NCI-H1930 (cell line): ENCODE measurements around the gene LRSAM1.

Source experiments
- DNase-seq, 2 experiments: peaks; one replicate each; lab custom pipeline; 2025; lab: John Stamatoyannopoulos, UW

LRSAM1 gene

GRCh38 chr9:127516835-127517607, 65.7 kb downstream of the LRSAM1 start:
- no peak for DNase-seq

GRCh38 chr9:127517620-127518019, 66.3 kb downstream of the LRSAM1 start:
- no peak for DNase-seq

GRCh38 chr9:127518091-127518856, 67.0 kb downstream of the LRSAM1 start:
- no peak for DNase-seq

GRCh38 chr9:127519301-127520166, 68.2 kb downstream of the LRSAM1 start:
- DNase-seq = no peak

GRCh38 chr9:127520941-127521918, 69.9 kb downstream of the LRSAM1 start:
- no peak for DNase-seq

- DNase-seq = no peak
These were observed 70.6 kb downstream of the LRSAM1 start for GRCh38 chr9:127521919-127522304.

GRCh38 chr9:127522727-127523126, 71.4 kb downstream of the LRSAM1 start:
- no peak for DNase-seq

- DNase-seq = peak in 1 of 2 experiments; percentile 18
These were observed 72.1 kb downstream of the LRSAM1 start for GRCh38 chr9:127523312-127523851.

GRCh38 chr9:127524373-127524772, 73.1 kb downstream of the LRSAM1 start:
- no peak for DNase-seq

GRCh38 chr9:127525401-127526188, 74.3 kb downstream of the LRSAM1 start:
- no peak for DNase-seq

GRCh38 chr9:127526655-127527559, 75.6 kb downstream of the LRSAM1 start:
- DNase-seq = no peak

GRCh38 chr9:127527560-127528268, 76.4 kb downstream of the LRSAM1 start:
- no peak for DNase-seq

- DNase-seq = no peak
These were observed 77.3 kb downstream of the LRSAM1 start for GRCh38 chr9:127528422-127529251.

GRCh38 chr9:127529671-127530070, 78.4 kb downstream of the LRSAM1 start:
- no peak for DNase-seq

- DNase-seq = no peak
These were observed 79.1 kb downstream of the LRSAM1 start for GRCh38 chr9:127530206-127530941.

GRCh38 chr9:127531676-127532075, 80.4 kb downstream of the LRSAM1 start:
- no peak for DNase-seq
